ENCODE results near the gene LCE3E.
"Not testable (repeated sequence)": the region's sequence is repeated elsewhere in the genome, so short reads cannot be mapped to it uniquely, and the experiment has no call there.

- not testable (repeated sequence) for TF ChIP-seq CTCF, POLR2A (IDR thresholded peaks at IDR 0.05)
These were observed 12.9 kb upstream of the LCE3E start for GRCh38 chr1:152579526-152579925.
